ENCODE measurements around the gene SLFN12.

Gene SLFN12

GRCh38 chr17:35449371-35449931, 17.2 kb upstream of the SLFN12 start:
- Histone ChIP-seq H3K9ac (ENCODE audit: low read length in 5 of 5) (no peak overlapping the region), H3K27me3 (ENCODE audit: control insufficient read depth in 5 of 5, insufficient read depth in 4 of 5, low read length in 5 of 5) (peaks cover 0 to 21% (median 14%) of the 10 kb centered on the region in 5 donors), H3K4me1 (ENCODE audit: control insufficient read depth in 5 of 5, insufficient read depth in 5 of 5, low read length in 5 of 5) (peaks cover 0 to 23% (median 18%) of the 10 kb centered on the region in 5 donors), H3K9me3 (ENCODE audit: control insufficient read depth in 5 of 5, low read length in 5 of 5) (no peaks in the 10 kb centered on the region), H3K4me3 (ENCODE audit: low read depth in 1 of 5, low read length in 5 of 5) (peak overlapping the region in 4 of 5 donors; percentile 36 to 75 (median 72)), H3K36me3 (ENCODE audit: control insufficient read depth in 5 of 5, insufficient read depth in 5 of 5, low read length in 5 of 5) (peaks cover 0 to 2% (median 0%) of the 10 kb centered on the region in 5 donors), H3K27ac (ENCODE audit: low read depth, low read length) (no peak overlapping the region)

- Histone ChIP-seq H3K4me3 (ENCODE audit: low read depth in 1 of 5, low read length in 5 of 5) (peak overlapping the region; percentile 72 to 83 (median 73)), H3K4me1 (ENCODE audit: control insufficient read depth in 5 of 5, insufficient read depth in 5 of 5, low read length in 5 of 5) (peaks cover 0 to 23% (median 18%) of the 10 kb centered on the region in 5 donors), H3K36me3 (ENCODE audit: control insufficient read depth in 5 of 5, insufficient read depth in 5 of 5, low read length in 5 of 5) (peaks cover 0 to 2% (median 0%) of the 10 kb centered on the region in 5 donors), H3K9me3 (ENCODE audit: control insufficient read depth in 5 of 5, low read length in 5 of 5) (no peaks in the 10 kb centered on the region), H3K27me3 (ENCODE audit: control insufficient read depth in 5 of 5, insufficient read depth in 4 of 5, low read length in 5 of 5) (peaks cover 0 to 21% (median 14%) of the 10 kb centered on the region in 5 donors), H3K9ac (ENCODE audit: low read length in 5 of 5) (peak overlapping the region in 2 of 5 donors; percentile 65), H3K27ac (ENCODE audit: low read depth, low read length) (peak overlapping the region; percentile 42)
Measured at GRCh38 chr17:35448899-35449227, 16.6 kb upstream of the SLFN12 start.

- H3K27me3 ChIP-seq (ENCODE audit: control insufficient read depth in 5 of 5, insufficient read depth in 4 of 5, low read length in 5 of 5): peaks cover 0 to 21% (median 14%) of the 10 kb centered on the region in 5 donors
- H3K4me3 ChIP-seq (ENCODE audit: low read depth in 1 of 5, low read length in 5 of 5): peak within 1 kb of the TSS; percentile 72 to 83 (median 73)
- H3K27ac ChIP-seq (ENCODE audit: low read depth, low read length): peak within 1 kb of the TSS; percentile 42
- H3K9ac ChIP-seq (ENCODE audit: low read length in 5 of 5): peak within 1 kb of the TSS in 3 of 5 donors; percentile 39 to 65 (median 65)
- H3K9me3 ChIP-seq (ENCODE audit: control insufficient read depth in 5 of 5, low read length in 5 of 5): no peaks in the 10 kb centered on the region
- peaks cover 0 to 23% (median 18%) of the 10 kb centered on the region in 5 donors for H3K4me1 ChIP-seq (ENCODE audit: control insufficient read depth in 5 of 5, insufficient read depth in 5 of 5, low read length in 5 of 5)
- H3K36me3 ChIP-seq (ENCODE audit: control insufficient read depth in 5 of 5, insufficient read depth in 5 of 5, low read length in 5 of 5): peaks cover 0 to 2% (median 0%) of the 10 kb centered on the region in 5 donors
Measured at GRCh38 chr17:35448214-35448898, 16.1 kb upstream of the SLFN12 start, which contains the start of gene SLFN13. Gene SLFN13, minus strand, starts transcription at chr17:35448766. Its CDS starts 3,086 bp downstream, at chr17:35445680.

- Histone ChIP-seq H3K4me3 (ENCODE audit: low read depth in 1 of 5, low read length in 5 of 5) (peak overlapping the region in 3 of 5 donors; percentile 72 to 75 (median 73)), H3K27ac (ENCODE audit: low read depth, low read length) (no peak overlapping the region), H3K27me3 (ENCODE audit: control insufficient read depth in 5 of 5, insufficient read depth in 4 of 5, low read length in 5 of 5) (peaks cover 0 to 21% (median 14%) of the 10 kb centered on the region in 5 donors)
Measured at GRCh38 chr17:35447499-35447898, 15.2 kb upstream of the SLFN12 start.

GRCh38 chr17:35438433-35438832, 6.1 kb upstream of the SLFN12 start:
- H3K4me1 ChIP-seq (ENCODE audit: control insufficient read depth in 5 of 5, insufficient read depth in 5 of 5, low read length in 5 of 5): peaks cover 0 to 7% (median 7%) of the 10 kb centered on the region in 5 donors
- no peaks in the 10 kb centered on the region for H3K9me3 ChIP-seq (ENCODE audit: control insufficient read depth in 5 of 5, low read length in 5 of 5)
- no peaks in the 10 kb centered on the region for H3K27me3 ChIP-seq (ENCODE audit: control insufficient read depth in 5 of 5, insufficient read depth in 4 of 5, low read length in 5 of 5)
- no peak overlapping the region for H3K27ac ChIP-seq (ENCODE audit: low read depth, low read length)
- H3K36me3 ChIP-seq (ENCODE audit: control insufficient read depth in 5 of 5, insufficient read depth in 5 of 5, low read length in 5 of 5): no peaks in the 10 kb centered on the region
- no peak overlapping the region for H3K9ac ChIP-seq (ENCODE audit: low read length in 5 of 5)
- H3K4me3 ChIP-seq (ENCODE audit: low read depth in 1 of 5, low read length in 5 of 5): no peak overlapping the region

More at GRCh38 chr17:35447499-35447898, 15.2 kb upstream of the SLFN12 start:
- Histone ChIP-seq H3K9ac (ENCODE audit: low read length in 5 of 5) (peak overlapping the region in 1 of 5 donors; percentile 39), H3K9me3 (ENCODE audit: control insufficient read depth in 5 of 5, low read length in 5 of 5) (no peaks in the 10 kb centered on the region), H3K4me1 (ENCODE audit: control insufficient read depth in 5 of 5, insufficient read depth in 5 of 5, low read length in 5 of 5) (peaks cover 0 to 23% (median 18%) of the 10 kb centered on the region in 5 donors), H3K36me3 (ENCODE audit: control insufficient read depth in 5 of 5, insufficient read depth in 5 of 5, low read length in 5 of 5) (peaks cover 0 to 2% (median 0%) of the 10 kb centered on the region in 5 donors)

GRCh38 chr17:35433075-35433894, 985 bp upstream of the SLFN12 start:
- Histone ChIP-seq H3K4me1 (ENCODE audit: control insufficient read depth in 5 of 5, insufficient read depth in 5 of 5, low read length in 5 of 5) (peaks cover 7 to 30% (median 25%) of the 10 kb centered on the region in 5 donors), H3K4me3 (ENCODE audit: low read depth in 1 of 5, low read length in 5 of 5) (peak overlapping the region; percentile 80 to 97 (median 87)), H3K9me3 (ENCODE audit: control insufficient read depth in 5 of 5, low read length in 5 of 5) (no peaks in the 10 kb centered on the region), H3K27ac (ENCODE audit: low read depth, low read length) (peak overlapping the region; percentile 98), H3K9ac (ENCODE audit: low read length in 5 of 5) (peak overlapping the region; percentile 67 to 80 (median 76)), H3K27me3 (ENCODE audit: control insufficient read depth in 5 of 5, insufficient read depth in 4 of 5, low read length in 5 of 5) (no peaks in the 10 kb centered on the region), H3K36me3 (ENCODE audit: control insufficient read depth in 5 of 5, insufficient read depth in 5 of 5, low read length in 5 of 5) (peaks cover 0 to 4% (median 0%) of the 10 kb centered on the region in 5 donors)

GRCh38 chr17:35429702-35430101, 2.6 kb downstream of the SLFN12 start:
- H3K27ac ChIP-seq (ENCODE audit: low read depth, low read length): no peak overlapping the region
- no peak overlapping the region for H3K9ac ChIP-seq (ENCODE audit: low read length in 5 of 5)
- H3K36me3 ChIP-seq (ENCODE audit: control insufficient read depth in 5 of 5, insufficient read depth in 5 of 5, low read length in 5 of 5): peaks cover 0 to 12% (median 0%) of the 10 kb centered on the region in 5 donors
- H3K27me3 ChIP-seq (ENCODE audit: control insufficient read depth in 5 of 5, insufficient read depth in 4 of 5, low read length in 5 of 5): no peaks in the 10 kb centered on the region
- no peak overlapping the region for H3K4me3 ChIP-seq (ENCODE audit: low read depth in 1 of 5, low read length in 5 of 5)
- no peaks in the 10 kb centered on the region for H3K9me3 ChIP-seq (ENCODE audit: control insufficient read depth in 5 of 5, low read length in 5 of 5)
- peaks cover 7 to 30% (median 25%) of the 10 kb centered on the region in 5 donors for H3K4me1 ChIP-seq (ENCODE audit: control insufficient read depth in 5 of 5, insufficient read depth in 5 of 5, low read length in 5 of 5)

GRCh38 chr17:35428229-35428628, 4.1 kb downstream of the SLFN12 start:
- Histone ChIP-seq H3K9me3 (ENCODE audit: control insufficient read depth in 5 of 5, low read length in 5 of 5) (no peaks in the 10 kb centered on the region), H3K27ac (ENCODE audit: low read depth, low read length) (no peak overlapping the region), H3K9ac (ENCODE audit: low read length in 5 of 5) (no peak overlapping the region), H3K4me3 (ENCODE audit: low read depth in 1 of 5, low read length in 5 of 5) (no peak overlapping the region), H3K4me1 (ENCODE audit: control insufficient read depth in 5 of 5, insufficient read depth in 5 of 5, low read length in 5 of 5) (peaks cover 6 to 21% (median 16%) of the 10 kb centered on the region in 5 donors), H3K36me3 (ENCODE audit: control insufficient read depth in 5 of 5, insufficient read depth in 5 of 5, low read length in 5 of 5) (peaks cover 0 to 12% (median 0%) of the 10 kb centered on the region in 5 donors), H3K27me3 (ENCODE audit: control insufficient read depth in 5 of 5, insufficient read depth in 4 of 5, low read length in 5 of 5) (no peaks in the 10 kb centered on the region)

GRCh38 chr17:35423761-35424160, 8.5 kb downstream of the SLFN12 start:
- Histone ChIP-seq H3K9ac (ENCODE audit: low read length in 5 of 5) (no peak overlapping the region), H3K9me3 (ENCODE audit: control insufficient read depth in 5 of 5, low read length in 5 of 5) (no peaks in the 10 kb centered on the region), H3K4me3 (ENCODE audit: low read depth in 1 of 5, low read length in 5 of 5) (no peak overlapping the region), H3K4me1 (ENCODE audit: control insufficient read depth in 5 of 5, insufficient read depth in 5 of 5, low read length in 5 of 5) (no peaks in the 10 kb centered on the region), H3K27me3 (ENCODE audit: control insufficient read depth in 5 of 5, insufficient read depth in 4 of 5, low read length in 5 of 5) (no peaks in the 10 kb centered on the region), H3K27ac (ENCODE audit: low read depth, low read length) (no peak overlapping the region), H3K36me3 (ENCODE audit: control insufficient read depth in 5 of 5, insufficient read depth in 5 of 5, low read length in 5 of 5) (peaks cover 4 to 32% (median 9%) of the 10 kb centered on the region in 5 donors)
